Measurements from ENCODE around the gene MGAT5.

DNA sequence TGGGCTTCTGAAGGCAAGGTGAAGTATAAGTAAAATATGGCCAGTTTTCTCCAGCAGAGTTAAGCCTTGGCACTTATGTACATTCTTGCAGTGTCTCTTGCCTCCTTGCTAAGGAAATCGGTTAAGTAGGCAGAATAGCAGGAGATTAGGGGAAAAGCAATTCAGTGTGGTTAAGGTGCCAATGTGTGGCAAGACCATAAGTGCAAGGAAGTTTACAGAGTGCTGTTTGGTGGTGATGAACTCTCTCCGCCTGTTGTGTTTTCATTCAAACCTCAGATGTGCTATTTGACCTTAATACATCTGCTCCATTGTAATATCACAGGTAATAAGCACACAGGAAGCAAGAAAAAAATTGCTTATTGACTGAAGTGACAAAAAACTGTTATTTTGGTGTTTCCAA, 156.1 kb downstream of the MGAT5 start:
- TF ChIP-seq BACH2 (CRISPR knock-in tag; IDR thresholded peaks at IDR 0.05; ENCODE audit: borderline replicate concordance) (no peak), ZNF565 (CRISPR knock-in tag; conservative IDR thresholded peaks at IDR 0.05; ENCODE audit: low read depth) (no peak), RARB (CRISPR knock-in tag; IDR thresholded peaks at IDR 0.05) (no peak), CREB5 (CRISPR knock-in tag; IDR thresholded peaks at IDR 0.05; ENCODE audit: low read depth) (no peak), CSRNP3 (CRISPR knock-in tag; IDR thresholded peaks at IDR 0.05) (no peak), TOX (CRISPR knock-in tag; IDR thresholded peaks at IDR 0.05; ENCODE audit: borderline replicate concordance) (no peak), ESRRG (CRISPR knock-in tag; IDR thresholded peaks at IDR 0.05) (no peak), ZFP30 (CRISPR knock-in tag; IDR thresholded peaks at IDR 0.05) (no peak), GLIS3 (CRISPR knock-in tag; IDR thresholded peaks at IDR 0.05) (no peak), OSR1 (CRISPR knock-in tag; IDR thresholded peaks at IDR 0.05) (no peak), PATZ1 (CRISPR knock-in tag; IDR thresholded peaks at IDR 0.05; ENCODE audit: borderline replicate concordance) (no peak), CSDC2 (CRISPR knock-in tag; IDR thresholded peaks at IDR 0.05) (no peak)
